GM18873 (cell line): ENCODE results near the gene S1PR3.
"Not testable (repeated sequence)": the region's sequence is repeated elsewhere in the genome, so short reads cannot be mapped to it uniquely, and the experiment has no call there.

Experiments
- ATAC-seq: cut with Tn5 transposase; IDR thresholded peaks from one replicate; pipeline ENCODE4 v1.9.1; 2021; ENCODE audit warnings: mild to moderate bottlenecking, moderate library complexity, moderate number of reproducible peaks; ENCODE audit not compliant: unreplicated experiment, low FRiP score

S1PR3 gene

GRCh38 chr9:88991066-88992034 lies at the start of gene S1PR3:
Gene S1PR3, plus strand, starts transcription at chr9:88991468. Its CDS starts 9,733 bp downstream, at chr9:89001201.
- ATAC-seq = no peak

GRCh38 chr9:88941586-88941985 lies 49.7 kb upstream of the S1PR3 start:
- not testable (repeated sequence) for ATAC-seq

GRCh38 chr9:88942411-88942810 lies 48.9 kb upstream of the S1PR3 start:
- ATAC-seq = no peak

GRCh38 chr9:88945636-88946333 lies 45.5 kb upstream of the S1PR3 start:
- no peak for ATAC-seq

GRCh38 chr9:88947581-88948573 lies 43.4 kb upstream of the S1PR3 start:
- no peak for ATAC-seq

- no peak for ATAC-seq
Measured at GRCh38 chr9:88949425-88949824, 41.8 kb upstream of the S1PR3 start.

- no peak for ATAC-seq
Measured at GRCh38 chr9:88949961-88950340, 41.3 kb upstream of the S1PR3 start.

- no peak for ATAC-seq
Measured at GRCh38 chr9:88950341-88951154, 40.7 kb upstream of the S1PR3 start.

- ATAC-seq = no peak
Measured at GRCh38 chr9:88951155-88951542, 40.1 kb upstream of the S1PR3 start.

- no peak for ATAC-seq
Measured at GRCh38 chr9:88952086-88952615, 39.1 kb upstream of the S1PR3 start.

- no peak for ATAC-seq
Measured at GRCh38 chr9:88952976-88953375, 38.3 kb upstream of the S1PR3 start.

GRCh38 chr9:88953381-88954029 lies 37.8 kb upstream of the S1PR3 start:
- ATAC-seq = no peak

GRCh38 chr9:88954066-88954465 lies 37.2 kb upstream of the S1PR3 start:
- ATAC-seq = no peak

GRCh38 chr9:88957526-88957925 lies 33.7 kb upstream of the S1PR3 start:
- ATAC-seq = no peak

GRCh38 chr9:88959727-88960469 lies 31.4 kb upstream of the S1PR3 start:
- ATAC-seq = no peak

GRCh38 chr9:88960632-88961031 lies 30.6 kb upstream of the S1PR3 start:
- ATAC-seq = no peak

- ATAC-seq = no peak
Measured at GRCh38 chr9:88965473-88965872, 25.8 kb upstream of the S1PR3 start.
